ENCODE measurements around the gene NUDT8.

Gene NUDT8

DNA sequence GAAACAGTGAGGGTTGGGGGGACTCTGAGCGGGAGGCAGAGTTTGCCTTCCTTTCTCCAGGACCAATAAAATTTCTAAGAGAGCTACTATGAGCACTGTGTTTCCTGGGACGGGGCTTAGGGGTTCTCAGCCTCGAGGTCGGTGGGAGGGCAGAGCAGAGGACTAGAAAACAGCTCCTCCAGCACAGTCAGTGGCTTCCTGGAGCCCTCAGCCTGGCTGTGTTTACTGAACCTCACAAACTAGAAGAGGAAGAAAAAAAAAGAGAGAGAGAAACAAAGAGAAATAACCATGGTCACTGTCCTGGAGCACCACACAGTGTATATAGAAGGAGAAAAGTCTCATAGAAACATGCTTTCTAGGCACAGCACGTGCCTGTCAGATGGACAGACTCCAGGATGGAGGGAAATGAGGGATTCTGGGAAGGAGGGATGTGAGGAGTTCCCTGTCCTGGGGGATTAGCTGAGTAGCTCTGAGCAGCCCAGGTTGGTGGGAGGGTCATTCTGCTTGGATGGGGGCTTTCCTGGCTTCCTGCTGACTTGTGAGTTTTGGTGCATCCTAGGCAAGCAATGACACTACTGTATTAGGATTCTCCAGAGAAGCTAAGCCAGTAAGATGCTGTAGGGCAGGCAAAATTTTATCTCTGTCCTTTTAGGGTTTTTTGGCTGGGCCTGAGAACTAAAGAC is 43.0 kb downstream of the NUDT8 start:
- DNase-seq, result peak; percentile 29

DNA sequence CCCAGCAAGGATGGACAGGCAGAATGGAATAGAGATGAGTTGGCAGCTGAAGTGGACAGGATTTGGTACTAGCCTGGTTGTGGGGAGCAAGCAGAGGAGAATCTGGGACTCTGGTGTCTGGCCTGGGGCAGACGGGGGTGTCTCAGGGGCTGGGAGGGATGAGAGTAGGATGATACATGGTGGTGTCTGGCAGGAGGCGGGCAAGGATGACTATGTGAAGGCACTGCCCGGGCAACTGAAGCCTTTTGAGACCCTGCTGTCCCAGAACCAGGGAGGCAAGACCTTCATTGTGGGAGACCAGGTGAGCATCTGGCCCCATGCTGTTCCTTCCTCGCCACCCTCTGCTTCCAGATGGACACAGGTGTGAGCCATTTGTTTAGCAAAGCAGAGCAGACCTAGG is 43.8 kb downstream of the NUDT8 start:
- DNase-seq, result no peak

DNA sequence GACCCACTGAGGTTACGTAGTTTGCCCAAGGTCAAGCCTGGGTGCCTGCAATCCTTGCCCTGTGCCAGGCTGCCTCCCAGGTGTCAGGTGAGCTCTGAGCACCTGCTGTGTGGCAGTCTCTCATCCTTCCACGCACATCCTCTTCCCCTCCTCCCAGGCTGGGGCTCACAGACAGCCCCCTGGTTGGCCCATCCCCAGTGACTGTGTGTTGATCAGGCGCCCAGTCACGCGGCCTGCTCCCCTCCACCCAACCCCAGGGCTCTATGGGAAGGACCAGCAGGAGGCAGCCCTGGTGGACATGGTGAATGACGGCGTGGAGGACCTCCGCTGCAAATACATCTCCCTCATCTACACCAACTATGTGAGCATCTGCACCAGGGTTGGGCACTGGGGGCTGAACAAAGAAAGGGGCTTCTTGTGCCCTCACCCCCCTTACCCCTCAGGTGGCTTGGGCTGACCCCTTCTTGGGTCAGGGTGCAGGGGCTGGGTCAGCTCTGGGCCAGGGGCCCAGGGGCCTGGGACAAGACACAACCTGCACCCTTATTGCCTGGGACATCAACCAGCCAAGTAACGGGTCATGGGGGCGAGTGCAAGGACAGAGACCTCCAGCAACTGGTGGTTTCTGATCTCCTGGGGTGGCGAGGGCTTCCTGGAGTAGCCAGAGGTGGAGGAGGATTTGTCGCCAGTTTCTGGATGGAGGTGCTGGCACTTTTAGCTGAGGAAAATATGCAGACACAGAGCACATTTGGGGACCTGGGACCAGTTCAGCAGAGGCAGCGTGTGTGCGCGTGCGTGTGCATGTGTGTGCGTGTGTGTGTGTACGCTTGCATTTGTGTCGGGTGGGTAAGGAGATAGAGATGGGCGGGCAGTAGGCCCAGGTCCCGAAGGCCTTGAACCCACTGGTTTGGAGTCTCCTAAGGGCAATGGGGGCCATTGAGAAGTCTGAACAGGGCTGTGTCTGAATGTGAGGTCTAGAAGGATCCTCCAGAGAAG is 44.6 kb downstream of the NUDT8 start:
- no peak for DNase-seq

- DNase-seq, result peak; percentile 30
Measured at GRCh38 chr11:67584205-67584880, 45.4 kb downstream of the NUDT8 start.

GRCh38 chr11:67583247-67584204 is 46.2 kb downstream of the NUDT8 start, which contains the start of gene GSTP1:
GSTP1 (plus strand) TSS chr11:67583812; CDS start chr11:67583844, 32 bp downstream.
- peak; percentile 93 for DNase-seq

- DNase-seq, result no peak
Measured at GRCh38 chr11:67582011-67582410, 47.7 kb downstream of the NUDT8 start.

DNA sequence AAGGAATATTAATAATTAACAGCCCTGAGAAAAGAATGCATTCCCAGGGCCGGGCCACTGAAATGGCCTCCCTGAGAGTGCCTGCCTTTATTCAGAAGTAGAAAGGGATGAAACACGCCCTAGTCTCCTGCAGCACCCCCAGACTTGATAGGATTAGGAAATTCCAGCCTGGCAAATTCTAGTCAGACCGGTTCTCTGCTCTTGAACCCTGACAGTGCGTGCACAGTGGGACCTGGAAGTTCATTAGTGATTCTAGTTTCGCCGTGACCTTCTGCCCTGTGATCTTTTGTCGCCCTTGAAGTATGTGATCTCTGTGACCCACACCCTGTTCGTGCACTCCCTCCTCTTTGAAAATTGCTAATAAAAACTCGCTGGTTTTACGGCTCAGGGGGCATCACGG is 48.3 kb downstream of the NUDT8 start:
- peak; percentile 44 for DNase-seq

GRCh38 chr11:67577951-67578350 is 51.8 kb downstream of the NUDT8 start:
- no peak for DNase-seq
